Stimulated activated CD4-positive, alpha-beta T cell treated with anti-CD3 and anti-CD28 coated beads, Interleukin-12 subunit alpha, Interleukin-12 subunit beta, amount 100 ng/mL, for 4 hours (primary cell): ENCODE data around the gene CHRM5.
"Not testable (repeated sequence)": the region's sequence is repeated elsewhere in the genome, so short reads cannot be mapped to it uniquely, and the experiment has no call there.

Experiments
- DNase-seq: peaks from one replicate; pipeline ENCODE4 v3.0.0-alpha.2; 2020

Gene CHRM5

DNA sequence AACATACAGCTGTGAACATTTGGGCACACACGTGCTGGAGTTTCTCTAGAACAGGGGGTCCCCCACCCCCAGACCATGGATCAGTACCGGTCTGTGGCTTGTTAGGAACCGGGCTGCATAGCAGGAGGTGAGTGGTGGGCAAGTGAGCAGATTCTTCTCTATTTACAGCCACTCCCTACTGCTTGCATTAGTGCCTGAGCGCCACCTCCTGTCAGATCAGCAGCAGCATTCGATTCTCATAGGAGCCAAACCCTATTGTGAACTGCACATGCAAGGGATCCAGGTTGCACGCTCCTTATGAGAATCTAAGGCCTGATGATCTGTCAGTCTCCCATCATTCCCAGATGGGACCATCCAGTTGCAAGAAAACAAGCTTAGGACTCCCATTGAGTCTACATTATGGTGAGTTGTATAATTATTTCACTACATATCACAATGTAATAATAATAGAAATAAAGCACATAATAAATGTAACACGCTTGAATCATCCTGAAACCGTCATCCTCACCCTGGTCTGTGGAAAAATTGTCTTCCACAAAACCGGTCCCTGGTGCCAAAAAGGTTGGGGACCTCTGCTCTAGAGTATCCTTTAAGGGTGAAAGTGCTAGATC lies 25.8 kb downstream of the CHRM5 start:
- no peak for DNase-seq

GRCh38 chr15:33995666-33996065 lies 27.4 kb downstream of the CHRM5 start:
- DNase-seq: not testable (repeated sequence)

DNA sequence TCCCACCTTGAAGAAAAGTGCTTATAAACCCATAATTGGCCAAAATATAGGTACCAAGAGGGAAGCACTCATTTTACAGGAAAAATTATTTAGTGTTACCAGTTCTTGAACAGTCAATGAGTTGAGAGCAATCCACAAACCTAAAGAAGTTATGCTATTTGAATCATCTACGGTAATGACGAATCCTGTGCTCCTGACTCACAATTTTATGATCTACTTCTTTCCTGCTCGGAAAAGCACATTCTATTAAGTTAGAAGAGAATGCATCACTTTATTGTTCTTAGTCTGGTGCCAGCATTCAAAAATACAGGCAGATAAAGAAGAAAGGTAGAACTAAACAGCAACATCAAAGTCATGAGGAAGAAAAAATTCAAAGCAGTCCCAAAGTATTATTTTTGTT lies 33.2 kb downstream of the CHRM5 start:
- DNase-seq: no peak

DNA sequence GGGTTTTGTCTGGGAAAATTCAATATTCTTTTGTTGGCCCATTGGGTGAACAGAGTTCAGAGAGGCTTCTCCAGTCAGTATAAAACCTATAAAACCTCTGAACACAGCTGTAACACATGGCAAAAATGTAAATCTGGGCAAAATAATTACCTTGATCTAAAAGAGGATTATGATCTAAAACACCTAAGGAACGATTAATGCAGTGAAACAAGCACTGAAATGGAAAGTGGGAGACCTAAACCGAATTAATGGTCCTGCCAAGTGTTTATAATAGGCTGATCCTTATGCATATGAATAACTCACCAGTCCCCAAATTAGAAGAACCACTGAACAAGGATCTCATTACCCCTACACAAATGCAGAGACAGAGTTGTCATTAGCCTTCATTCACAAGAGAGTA lies 38.1 kb downstream of the CHRM5 start:
- DNase-seq: no peak

DNA sequence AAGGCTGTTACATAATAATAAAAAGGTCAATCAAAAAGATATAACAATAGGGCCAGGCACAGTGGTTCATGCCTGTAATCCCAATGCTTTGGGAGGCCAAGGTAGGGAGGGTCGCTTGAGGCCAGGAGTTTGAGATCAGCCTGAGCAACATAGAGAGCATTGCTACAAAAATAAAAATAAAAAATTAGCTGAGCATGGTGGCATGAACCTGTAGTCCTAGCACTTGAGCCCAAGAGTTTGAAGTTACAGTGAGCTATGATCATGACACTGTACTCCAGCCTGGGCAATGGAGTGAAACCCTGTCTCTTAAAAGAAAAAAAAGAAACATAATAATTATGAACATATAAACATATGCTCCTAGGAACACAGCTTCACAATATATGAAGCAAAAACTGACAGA lies 41.4 kb downstream of the CHRM5 start:
- no peak for DNase-seq

- DNase-seq: no peak
Observed at GRCh38 chr15:34010921-34011320, 42.6 kb downstream of the CHRM5 start.

DNA sequence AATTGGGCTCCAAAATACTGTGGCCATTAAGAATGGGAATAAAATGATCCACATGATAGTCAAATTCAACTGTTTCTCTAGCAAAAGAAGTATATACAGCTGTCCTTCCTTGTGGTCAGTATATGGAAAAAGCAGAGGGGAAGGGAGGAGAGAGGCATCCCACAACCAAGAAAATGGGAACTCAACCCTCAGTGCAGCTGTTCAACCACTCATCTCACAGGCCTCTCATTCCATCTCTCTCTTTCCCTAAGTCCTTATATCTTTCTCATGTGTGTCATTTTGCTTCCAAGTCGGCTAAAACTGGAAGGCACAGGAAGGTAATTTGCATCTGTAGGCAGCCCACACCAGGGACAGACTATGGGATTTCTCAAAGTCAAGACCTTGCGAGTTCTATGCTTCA lies 43.2 kb downstream of the CHRM5 start:
- no peak for DNase-seq

DNA sequence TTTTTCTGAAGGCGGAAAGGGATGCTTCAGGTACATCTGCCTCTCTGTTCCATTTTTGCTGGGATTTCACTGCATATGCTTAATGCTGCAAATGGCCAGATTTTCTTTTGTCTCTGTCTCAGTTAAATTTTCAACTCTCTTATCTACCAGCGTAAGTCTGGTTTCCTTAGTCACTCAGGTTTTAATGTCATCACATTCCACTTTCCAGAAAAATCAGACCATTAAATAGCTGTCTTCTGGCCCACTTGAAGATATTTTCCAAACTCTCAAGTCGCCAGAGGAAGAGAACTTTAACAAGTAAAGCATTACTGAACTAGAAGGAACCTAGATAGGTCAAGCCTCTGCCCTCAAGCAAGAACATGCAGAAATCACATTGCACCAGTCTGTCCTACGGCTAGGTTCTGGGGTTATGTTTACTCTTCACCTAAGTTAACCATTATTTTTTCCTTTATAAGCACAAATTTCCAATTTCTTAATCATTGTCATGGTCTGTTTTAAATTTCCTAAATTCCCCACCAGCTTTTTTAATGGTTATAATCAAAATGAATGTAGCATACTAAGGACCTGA lies 44.2 kb downstream of the CHRM5 start:
- DNase-seq: no peak

GRCh38 chr15:34013746-34014145 lies 45.4 kb downstream of the CHRM5 start:
- no peak for DNase-seq

GRCh38 chr15:34014556-34014955 lies 46.3 kb downstream of the CHRM5 start:
- DNase-seq: no peak

DNA sequence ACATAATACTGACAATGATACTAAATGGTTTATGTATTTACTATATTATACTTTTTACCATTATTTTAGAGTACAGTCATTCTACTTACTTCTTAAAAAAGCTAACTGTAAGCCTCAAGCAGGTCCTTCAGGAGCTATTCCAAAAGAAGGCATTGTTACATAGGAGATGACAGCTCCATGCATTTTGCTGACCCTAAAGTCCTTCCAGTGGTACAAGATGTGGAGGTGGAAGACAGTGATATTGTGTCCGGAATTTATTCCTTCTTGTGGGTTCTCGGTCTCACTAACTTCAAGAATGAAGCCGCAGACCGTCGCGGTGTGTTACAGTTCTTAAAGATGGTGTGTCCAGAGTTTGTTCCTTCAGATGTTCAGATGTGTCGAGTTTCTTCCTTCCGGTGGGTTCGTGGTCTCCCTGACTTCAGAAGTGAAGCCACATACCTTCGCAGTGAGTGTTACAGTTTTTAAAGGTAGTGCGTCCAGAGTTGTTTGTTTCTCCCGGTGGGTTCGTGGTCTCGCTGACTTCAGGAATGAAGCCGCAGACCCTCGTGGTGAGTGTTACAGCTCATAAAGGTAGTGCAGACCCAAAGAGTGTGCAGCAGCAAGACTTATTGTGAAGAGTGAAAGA lies 49.8 kb downstream of the CHRM5 start:
- no peak for DNase-seq

DNA sequence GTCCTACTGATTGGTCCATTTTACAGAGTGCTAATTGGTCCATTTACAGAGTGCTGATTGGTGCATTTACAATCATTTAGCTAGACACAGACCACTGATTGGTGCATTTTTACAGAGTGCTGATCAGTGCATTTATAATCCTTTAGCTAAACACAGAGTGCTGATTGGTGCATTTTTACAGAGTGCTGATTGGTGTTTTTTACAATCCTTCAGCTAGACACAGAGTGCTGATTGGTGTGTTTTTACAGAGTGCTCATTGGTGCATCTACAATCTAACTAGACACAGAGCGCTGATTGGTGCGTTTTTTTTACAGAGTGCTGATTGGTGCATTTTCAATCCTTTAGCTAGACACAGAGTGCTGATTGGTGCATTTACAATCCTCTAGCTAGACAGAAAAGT lies 50.4 kb downstream of the CHRM5 start:
- DNase-seq: not testable (repeated sequence)

- DNase-seq: no peak
Observed at GRCh38 chr15:34019369-34019990, 51.2 kb downstream of the CHRM5 start.

DNA sequence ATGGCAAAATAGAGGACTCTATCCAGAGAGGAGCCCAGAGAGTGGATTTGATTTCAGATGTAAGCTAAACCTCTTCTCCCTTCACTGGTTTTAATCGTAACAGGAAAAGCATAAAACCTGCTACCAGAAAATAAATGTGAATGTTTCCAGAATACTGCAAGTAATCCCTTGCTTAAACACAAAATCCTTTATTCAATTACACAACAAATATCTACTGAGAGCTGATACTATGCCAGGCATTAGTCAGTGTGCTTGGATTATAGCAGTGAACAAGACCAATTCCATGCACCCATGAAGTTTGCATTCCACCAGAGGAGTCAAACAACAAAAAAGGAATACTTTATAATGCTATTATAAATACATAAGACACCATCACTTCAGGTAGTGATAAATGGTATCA lies 55.6 kb downstream of the CHRM5 start:
- no peak for DNase-seq

GRCh38 chr15:34025252-34025651 lies 57.0 kb downstream of the CHRM5 start:
- DNase-seq: no peak

- DNase-seq: no peak
Observed at GRCh38 chr15:34027606-34028005, 59.3 kb downstream of the CHRM5 start.

DNA sequence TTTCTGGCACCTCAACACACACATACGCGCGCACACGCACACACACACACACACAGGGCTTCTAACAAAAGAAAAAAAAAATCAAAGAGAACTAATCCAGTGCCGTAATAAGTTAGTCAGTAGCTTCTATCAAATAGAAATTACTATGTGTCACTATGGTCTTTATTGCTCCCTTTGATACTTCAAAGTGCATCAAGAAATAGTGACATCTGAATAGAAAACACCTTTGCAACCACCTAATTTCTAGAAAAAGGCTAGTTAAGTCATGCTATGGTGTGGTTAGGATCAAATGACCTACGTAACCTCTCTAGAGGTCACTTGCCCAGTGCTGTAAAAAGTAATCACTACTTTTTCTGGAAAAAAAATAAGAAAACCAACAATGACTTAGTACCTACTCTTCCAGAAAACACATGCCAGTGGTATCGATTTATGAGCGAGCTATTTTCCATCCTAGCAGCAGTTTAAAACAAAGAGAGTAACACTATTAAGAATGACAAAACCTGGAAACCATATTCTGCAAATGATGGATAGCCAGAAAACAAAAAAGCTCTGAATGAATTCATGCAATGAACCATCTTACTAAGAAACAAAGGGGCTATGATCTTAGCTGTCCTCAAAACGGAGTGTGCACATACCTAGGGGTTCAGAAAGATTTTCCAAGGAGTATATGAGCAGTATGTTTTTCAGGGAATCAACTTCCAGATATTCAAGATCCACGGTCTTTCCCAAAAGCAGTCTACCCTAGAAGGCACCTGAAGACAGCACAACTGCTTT lies 63.9 kb downstream of the CHRM5 start:
- no peak for DNase-seq

DNA sequence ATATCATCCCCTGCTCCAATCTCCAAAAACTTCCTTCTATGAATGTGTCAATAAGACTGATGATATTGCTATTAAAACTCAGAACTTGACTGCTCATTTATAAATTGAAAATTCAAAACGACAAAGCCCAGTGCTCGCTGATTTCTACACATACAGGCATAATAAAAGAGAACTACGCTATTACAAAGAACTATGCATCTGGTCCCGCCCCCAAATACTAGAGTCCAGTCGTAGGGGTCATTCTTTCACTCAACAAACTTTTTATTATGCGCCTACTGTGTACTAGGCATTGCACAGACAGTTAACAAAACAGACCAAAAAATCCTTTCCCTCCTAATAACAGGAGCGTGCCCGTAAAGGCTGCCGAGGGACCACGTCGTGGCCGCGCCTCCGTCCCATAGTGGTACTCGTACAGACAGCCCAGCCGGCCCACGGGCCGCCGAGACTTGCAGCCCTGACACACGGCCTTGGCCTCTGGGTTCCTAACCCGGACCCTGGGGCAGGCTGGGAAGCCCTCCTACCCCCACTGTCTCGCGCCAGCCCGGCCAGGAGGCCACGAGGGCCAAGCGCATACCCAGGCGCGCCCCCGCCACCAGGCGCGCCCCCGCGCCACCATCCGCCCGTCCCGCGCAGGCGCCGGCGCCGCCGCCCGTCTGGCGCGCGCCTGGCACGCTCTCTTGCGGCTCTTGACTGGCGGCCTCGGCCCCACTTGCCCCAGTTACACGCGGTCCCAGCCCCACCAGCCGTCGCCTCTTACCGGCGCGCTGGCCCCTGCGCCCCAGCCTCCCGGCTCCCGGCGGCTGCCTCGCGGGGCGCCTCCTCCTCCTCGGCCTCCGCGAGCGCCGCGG lies 70.0 kb downstream of the CHRM5 start:
- peak; percentile 71 for DNase-seq

DNA sequence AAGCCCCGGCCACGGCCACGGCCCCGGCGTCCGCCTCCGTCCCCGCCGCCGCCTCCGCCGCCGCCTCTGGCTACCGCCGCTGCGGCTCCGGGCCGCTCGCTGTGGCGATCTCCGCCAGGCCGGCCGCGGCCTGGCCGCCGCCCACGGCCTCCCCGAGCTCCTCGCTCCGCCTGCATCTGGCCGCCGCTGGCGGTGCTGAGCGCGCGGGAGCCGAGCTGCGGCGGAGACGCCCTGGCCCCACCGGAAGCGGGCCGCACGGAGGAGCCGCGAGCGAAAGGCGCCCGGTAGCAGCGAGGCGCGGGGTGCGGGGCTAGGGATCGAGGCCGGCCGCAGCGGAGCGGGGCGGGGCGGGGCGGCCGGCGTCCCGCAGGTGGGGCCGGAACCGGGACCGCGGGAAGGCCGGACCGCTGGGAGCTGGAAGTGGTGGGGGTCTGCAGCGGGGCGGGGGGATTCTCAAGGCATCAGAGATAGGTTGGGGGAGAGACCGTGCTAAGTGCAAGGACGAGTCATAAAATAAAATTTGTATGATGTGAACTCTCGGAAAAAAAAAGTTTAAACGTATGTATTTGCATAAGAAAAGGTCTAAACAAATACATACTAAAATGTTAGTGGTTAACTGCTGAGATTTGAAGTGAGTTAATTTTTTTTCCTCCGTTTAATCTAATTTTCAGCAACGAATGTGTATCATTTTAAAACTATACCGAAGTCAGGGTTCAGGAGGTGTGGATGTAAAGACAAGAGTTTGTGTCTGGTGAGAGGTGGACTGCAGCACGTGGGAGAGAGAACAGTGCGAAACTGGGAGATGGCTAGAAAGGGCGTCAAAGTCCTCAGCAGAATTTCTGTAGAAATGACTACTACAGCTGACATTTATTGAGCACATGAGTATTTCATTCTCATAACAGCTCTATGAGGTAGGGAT lies 70.8 kb downstream of the CHRM5 start, which contains the start of gene AVEN:
AVEN (minus strand) TSS at position 334 of the 919 bp plus-strand sequence; CDS start at position 176, 158 bp downstream.
- DNase-seq: peak; percentile 58

GRCh38 chr15:34039790-34040113 lies 71.5 kb downstream of the CHRM5 start:
- no peak for DNase-seq

- no peak for DNase-seq
Observed at GRCh38 chr15:34043391-34043790, 75.1 kb downstream of the CHRM5 start.
